Activated T-helper 9 cell treated with anti-CD3 and anti-CD28 coated beads, Interleukin-2, amount 50 U/mL, for 16 hours (primary cell): ENCODE measurements around the gene PTGES2.

Experiments
- DNase-seq: peaks from one replicate; pipeline ENCODE4 v3.0.0-alpha.2; 2020; ENCODE audit warnings: low read depth

PTGES2 gene

GRCh38 chr9:128127568-128127989 is at the start of gene PTGES2:
Gene PTGES2 (minus strand): TSS chr9:128127729. CDS start chr9:128127717, 12 bp downstream.
- peak; percentile 77 for DNase-seq

- no peak for DNase-seq
These were observed 48.2 kb upstream of the PTGES2 start for GRCh38 chr9:128175726-128176125.

- DNase-seq = no peak
These were observed 47.6 kb upstream of the PTGES2 start for GRCh38 chr9:128175102-128175563.

- DNase-seq = no peak
These were observed 46.5 kb upstream of the PTGES2 start for GRCh38 chr9:128174062-128174461.

GRCh38 chr9:128169925-128170324 is 42.4 kb upstream of the PTGES2 start:
- DNase-seq = no peak

GRCh38 chr9:128169492-128169891 is 42.0 kb upstream of the PTGES2 start:
- DNase-seq = no peak

GRCh38 chr9:128168731-128169308 is 41.3 kb upstream of the PTGES2 start:
- DNase-seq = no peak

GRCh38 chr9:128167209-128167608 is 39.7 kb upstream of the PTGES2 start:
- DNase-seq = no peak

GRCh38 chr9:128166169-128166568 is 38.6 kb upstream of the PTGES2 start:
- DNase-seq = no peak

- DNase-seq = no peak
These were observed 36.9 kb upstream of the PTGES2 start for GRCh38 chr9:128164307-128164885.

- no peak for DNase-seq
These were observed 36.2 kb upstream of the PTGES2 start for GRCh38 chr9:128163523-128164306.

- DNase-seq = no peak
These were observed 35.5 kb upstream of the PTGES2 start for GRCh38 chr9:128163027-128163515.

GRCh38 chr9:128162215-128163026 is 34.9 kb upstream of the PTGES2 start:
- no peak for DNase-seq

GRCh38 chr9:128161215-128161902 is 33.8 kb upstream of the PTGES2 start:
- no peak for DNase-seq

- DNase-seq = peak; percentile 36
These were observed 33.1 kb upstream of the PTGES2 start for GRCh38 chr9:128160603-128160987.

- DNase-seq = peak; percentile 91
These were observed 32.5 kb upstream of the PTGES2 start, which contains the start of gene BBLN for GRCh38 chr9:128159784-128160602. Gene BBLN (plus strand): TSS chr9:128160265. CDS start chr9:128160408, 143 bp downstream.

- DNase-seq = peak; percentile 38
These were observed 31.9 kb upstream of the PTGES2 start for GRCh38 chr9:128159522-128159783.

GRCh38 chr9:128155736-128156500 is 28.4 kb upstream of the PTGES2 start:
- no peak for DNase-seq

- no peak for DNase-seq
These were observed 26.6 kb upstream of the PTGES2 start for GRCh38 chr9:128153947-128154695.
